Dendritic cell treated with granulocyte-macrophage colony-stimulating factor and Interleukin-4, amounts not matched to agents 40 ng/mL and 50 ng/mL, for 4 days (primary cell): ENCODE measurements around the gene KRT32.

Experiments used
- H3K27ac Mint-ChIP-seq: one replicate; pipeline ENCODE4 v1.8.0; 2022; ENCODE audit warnings: mild to moderate bottlenecking, mixed read lengths
- H3K27me3 Mint-ChIP-seq: one replicate; pipeline ENCODE4 v1.8.0; 2022; ENCODE audit warnings: mild to moderate bottlenecking, mixed read lengths
- H3K36me3 Mint-ChIP-seq: one replicate; pipeline ENCODE4 v1.8.0; 2022; ENCODE audit warnings: low read depth, mixed read lengths
- H3K4me1 Mint-ChIP-seq: one replicate; pipeline ENCODE4 v1.8.0; 2022; ENCODE audit warnings: low read depth, mixed read lengths
- H3K4me3 Mint-ChIP-seq: one replicate; pipeline ENCODE4 v1.8.0; 2022; ENCODE audit warnings: mild to moderate bottlenecking, moderate library complexity, mixed read lengths
- H3K9me3 Mint-ChIP-seq: one replicate; pipeline ENCODE4 v1.8.0; 2022; ENCODE audit warnings: mixed read lengths
- intact Hi-C: fragments of 100-400 bp; cut with micrococcal nuclease; formaldehyde crosslinking; loops from one replicate; pipeline ENCODE4 v1.15.0; 2022

The KRT32 gene

DNA sequence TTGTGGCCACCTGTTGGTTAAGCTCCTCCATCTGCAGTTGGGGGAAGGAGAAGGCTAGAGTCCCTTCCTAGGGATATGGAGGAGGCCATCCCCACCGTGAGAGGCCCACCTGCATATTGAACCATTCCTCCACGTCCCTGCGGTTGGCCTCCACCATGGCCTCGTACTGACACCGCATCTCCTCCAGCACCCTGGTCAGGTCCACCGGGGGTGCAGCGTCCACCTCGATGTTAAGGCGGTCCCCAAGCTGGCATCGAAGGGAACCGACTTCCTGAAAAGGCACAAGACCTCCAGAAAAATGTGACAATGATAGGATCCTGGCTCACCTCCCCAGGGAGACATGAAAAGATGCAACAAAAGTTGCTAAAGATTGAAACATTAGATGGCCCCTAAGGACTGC, 3.0 kb downstream of the KRT32 start:
- intact Hi-C loops: no loop called here
- H3K27me3 Mint-ChIP-seq: peaks cover 10% of the 10 kb centered on the region
- H3K4me1 Mint-ChIP-seq: no peaks in the 10 kb centered on the region
- H3K9me3 Mint-ChIP-seq: no peaks in the 10 kb centered on the region
- H3K27ac Mint-ChIP-seq: no peak overlapping the region
- H3K4me3 Mint-ChIP-seq: no peak overlapping the region
- no peaks in the 10 kb centered on the region for H3K36me3 Mint-ChIP-seq

- Mint-ChIP-seq H3K4me1 (no peaks in the 10 kb centered on the region), H3K27me3 (peaks cover 9% of the 10 kb centered on the region), H3K27ac (no peak overlapping the region), H3K36me3 (no peaks in the 10 kb centered on the region), H3K9me3 (no peaks in the 10 kb centered on the region), H3K4me3 (no peak overlapping the region)
- intact Hi-C loops: no loop called here
These were observed 3.4 kb downstream of the KRT32 start for GRCh38 chr17:41463746-41464145.

- no peak overlapping the region for H3K27ac Mint-ChIP-seq
These were observed 4.5 kb downstream of the KRT32 start for GRCh38 chr17:41462705-41463104.

DNA sequence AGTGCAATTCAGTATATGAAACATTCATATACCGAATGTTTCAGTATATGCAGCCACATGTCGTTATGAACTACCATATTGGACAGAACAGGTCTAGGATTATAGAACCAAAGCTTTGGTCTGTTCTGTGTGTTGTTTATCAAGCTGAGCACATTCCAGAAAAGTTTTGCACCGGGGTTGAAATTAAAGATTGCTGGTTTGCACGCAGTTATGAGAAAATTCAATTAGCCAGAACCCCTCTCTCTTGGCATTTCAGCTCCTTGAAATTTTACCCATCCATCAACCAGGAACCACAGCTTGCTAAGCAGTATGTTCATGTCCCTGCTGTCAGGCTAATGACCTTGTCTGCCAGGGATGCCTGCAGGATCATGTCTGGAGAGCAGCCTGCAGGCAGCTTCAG, 9.5 kb downstream of the KRT32 start:
- H3K27ac Mint-ChIP-seq: no peak overlapping the region

More at GRCh38 chr17:41462705-41463104, 4.5 kb downstream of the KRT32 start:
- Mint-ChIP-seq H3K4me1 (no peaks in the 10 kb centered on the region), H3K27me3 (peaks cover 5% of the 10 kb centered on the region), H3K36me3 (no peaks in the 10 kb centered on the region), H3K9me3 (no peaks in the 10 kb centered on the region), H3K4me3 (no peak overlapping the region)
- intact Hi-C loops: no loop called here

DNA sequence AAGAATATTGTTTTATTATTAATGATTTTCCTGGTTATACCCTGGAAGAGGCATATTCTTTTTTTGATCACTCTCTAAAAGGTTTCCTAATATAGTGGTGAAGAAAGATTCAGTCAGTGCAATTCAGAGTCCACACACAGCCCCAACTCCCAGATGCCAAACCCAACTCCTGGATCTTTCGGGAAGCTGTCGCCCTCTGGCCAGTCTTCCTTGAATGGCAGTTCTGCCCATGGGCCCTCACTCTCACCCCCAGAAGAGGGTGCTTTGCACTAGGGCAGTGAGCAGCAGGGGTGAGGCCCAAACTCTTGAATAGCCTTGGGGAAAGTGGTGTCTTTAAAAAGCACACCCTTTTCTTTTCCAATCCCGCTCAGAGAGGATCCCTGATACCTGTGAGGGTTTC, 11.0 kb downstream of the KRT32 start:
- Mint-ChIP-seq H3K27me3 (peaks cover 18% of the 10 kb centered on the region), H3K4me3 (no peak overlapping the region), H3K27ac (no peak overlapping the region), H3K4me1 (peaks cover 6% of the 10 kb centered on the region), H3K9me3 (no peaks in the 10 kb centered on the region), H3K36me3 (no peaks in the 10 kb centered on the region)
- intact Hi-C loops: no loop called here

More for the DNA sequence above, 9.5 kb downstream of the KRT32 start:
- no peak overlapping the region for H3K4me3 Mint-ChIP-seq
- H3K36me3 Mint-ChIP-seq: no peaks in the 10 kb centered on the region
- no peaks in the 10 kb centered on the region for H3K9me3 Mint-ChIP-seq
- no peaks in the 10 kb centered on the region for H3K4me1 Mint-ChIP-seq
- intact Hi-C loops: no loop called here
- peaks cover 14% of the 10 kb centered on the region for H3K27me3 Mint-ChIP-seq

DNA sequence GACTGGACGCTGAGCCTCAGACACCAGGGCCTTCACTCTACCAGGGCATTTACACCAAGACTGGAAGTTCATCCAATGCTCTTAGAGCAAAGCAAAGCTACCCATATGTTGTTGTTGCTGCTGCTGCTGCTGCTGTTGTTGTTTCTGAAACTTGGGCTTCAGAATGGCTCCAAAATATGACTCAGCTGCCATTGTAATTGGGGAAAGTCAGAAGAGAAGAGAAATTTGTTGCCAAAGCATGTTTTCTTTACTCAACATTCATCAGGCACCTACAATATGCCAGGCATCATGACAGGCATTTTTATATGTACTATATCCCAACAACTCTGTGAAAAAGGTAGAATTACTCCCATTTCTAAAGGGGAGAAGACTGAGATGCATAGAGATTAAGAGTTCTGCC, 11.9 kb downstream of the KRT32 start:
- Mint-ChIP-seq H3K27me3 (peaks cover 21% of the 10 kb centered on the region), H3K36me3 (no peaks in the 10 kb centered on the region), H3K27ac (no peak overlapping the region), H3K9me3 (no peaks in the 10 kb centered on the region), H3K4me1 (peaks cover 6% of the 10 kb centered on the region), H3K4me3 (no peak overlapping the region)
- intact Hi-C loops: no loop called here

GRCh38 chr17:41453066-41453465, 14.1 kb downstream of the KRT32 start:
- H3K36me3 Mint-ChIP-seq: no peaks in the 10 kb centered on the region
- peaks cover 22% of the 10 kb centered on the region for H3K27me3 Mint-ChIP-seq
- intact Hi-C loops: no loop called here
- H3K9me3 Mint-ChIP-seq: no peaks in the 10 kb centered on the region
- no peak overlapping the region for H3K27ac Mint-ChIP-seq
- peaks cover 6% of the 10 kb centered on the region for H3K4me1 Mint-ChIP-seq
- H3K4me3 Mint-ChIP-seq: no peak overlapping the region

DNA sequence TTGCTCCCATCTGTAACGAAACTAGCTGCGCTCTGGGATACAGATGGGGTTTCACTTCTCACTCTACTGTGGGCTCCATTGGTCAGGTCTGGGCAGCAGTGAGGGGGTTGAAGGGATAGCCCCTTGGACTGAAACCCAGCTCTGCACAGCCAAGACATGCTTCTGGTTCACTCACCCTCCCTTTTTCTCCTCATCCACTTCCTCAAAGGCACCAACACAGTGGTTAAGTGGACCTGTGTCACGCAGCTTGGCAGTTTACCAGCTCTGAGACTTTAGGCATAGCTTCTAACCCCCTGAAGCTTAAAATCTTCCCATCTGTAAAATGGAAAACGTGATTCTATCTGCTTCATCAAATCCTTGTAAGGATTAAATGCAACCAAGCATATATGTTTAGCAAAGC, 14.9 kb downstream of the KRT32 start:
- Mint-ChIP-seq H3K4me1 (peaks cover 6% of the 10 kb centered on the region), H3K27me3 (peaks cover 22% of the 10 kb centered on the region), H3K4me3 (no peak overlapping the region), H3K36me3 (no peaks in the 10 kb centered on the region), H3K9me3 (no peaks in the 10 kb centered on the region), H3K27ac (no peak overlapping the region)
- intact Hi-C loops: no loop called here

GRCh38 chr17:41451154-41451728, 15.9 kb downstream of the KRT32 start:
- intact Hi-C loops: no loop called here
- no peak overlapping the region for H3K4me3 Mint-ChIP-seq
- H3K9me3 Mint-ChIP-seq: no peaks in the 10 kb centered on the region
- peaks cover 22% of the 10 kb centered on the region for H3K27me3 Mint-ChIP-seq
- no peaks in the 10 kb centered on the region for H3K36me3 Mint-ChIP-seq
- no peak overlapping the region for H3K27ac Mint-ChIP-seq
- H3K4me1 Mint-ChIP-seq: peaks cover 6% of the 10 kb centered on the region

- intact Hi-C loops: no loop called here
These were observed 18.2 kb downstream of the KRT32 start for GRCh38 chr17:41449008-41449407.

DNA sequence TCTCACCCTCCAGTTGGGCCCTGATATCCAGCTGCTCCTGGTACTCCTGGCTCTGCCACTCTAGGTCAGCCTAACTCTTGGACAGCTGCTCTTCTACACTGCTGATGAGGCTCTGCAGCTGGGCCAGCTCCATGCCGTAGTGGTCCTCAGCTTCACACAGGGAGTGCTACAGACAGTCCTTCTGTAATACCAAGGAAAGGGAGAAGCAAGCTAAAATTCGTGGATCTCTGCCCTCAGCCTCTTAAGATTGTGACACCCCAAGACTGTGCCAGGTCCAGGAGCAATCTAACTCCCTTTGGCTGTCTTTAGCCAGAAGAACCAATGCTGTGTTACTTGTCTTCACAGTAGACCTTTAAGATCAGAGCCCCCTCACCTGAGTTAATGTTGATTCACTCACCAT, 18.7 kb downstream of the KRT32 start:
- Mint-ChIP-seq H3K9me3 (no peaks in the 10 kb centered on the region), H3K4me3 (no peak overlapping the region), H3K27ac (no peak overlapping the region), H3K27me3 (peaks cover 28% of the 10 kb centered on the region), H3K36me3 (no peaks in the 10 kb centered on the region), H3K4me1 (peaks cover 6% of the 10 kb centered on the region)
- intact Hi-C loops: no loop called here

More at GRCh38 chr17:41449008-41449407, 18.2 kb downstream of the KRT32 start:
- H3K36me3 Mint-ChIP-seq: no peaks in the 10 kb centered on the region
- peaks cover 29% of the 10 kb centered on the region for H3K27me3 Mint-ChIP-seq
- no peak overlapping the region for H3K27ac Mint-ChIP-seq
- peaks cover 6% of the 10 kb centered on the region for H3K4me1 Mint-ChIP-seq
- no peaks in the 10 kb centered on the region for H3K9me3 Mint-ChIP-seq
- H3K4me3 Mint-ChIP-seq: no peak overlapping the region

DNA sequence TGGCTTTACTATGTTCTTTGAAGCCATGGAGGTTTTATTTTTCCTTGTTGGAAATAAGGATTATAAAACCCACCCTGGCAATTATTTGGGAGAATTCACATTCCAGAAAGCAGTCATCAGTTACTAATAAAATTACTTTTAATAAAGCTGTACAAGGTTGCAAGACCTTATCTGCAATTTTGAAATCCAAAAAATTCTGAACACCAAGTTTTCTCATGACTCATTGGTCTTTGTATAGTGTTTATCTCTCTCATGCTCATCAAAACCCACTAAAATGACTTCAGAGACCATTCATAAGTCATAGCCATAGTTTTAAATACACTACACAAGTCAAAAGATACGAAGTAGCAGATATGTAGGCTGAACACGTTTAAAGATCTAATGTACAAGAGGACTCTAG, 20.4 kb downstream of the KRT32 start:
- Mint-ChIP-seq H3K27me3 (peaks cover 28% of the 10 kb centered on the region), H3K4me1 (no peaks in the 10 kb centered on the region), H3K27ac (no peak overlapping the region), H3K9me3 (no peaks in the 10 kb centered on the region), H3K4me3 (no peak overlapping the region), H3K36me3 (no peaks in the 10 kb centered on the region)
- intact Hi-C loops: no loop called here

GRCh38 chr17:41444640-41445039, 22.5 kb downstream of the KRT32 start:
- no peak overlapping the region for H3K27ac Mint-ChIP-seq
- no peaks in the 10 kb centered on the region for H3K4me1 Mint-ChIP-seq
- intact Hi-C loops: no loop called here
- H3K27me3 Mint-ChIP-seq: peaks cover 30% of the 10 kb centered on the region
- no peaks in the 10 kb centered on the region for H3K9me3 Mint-ChIP-seq
- no peaks in the 10 kb centered on the region for H3K36me3 Mint-ChIP-seq
- no peak overlapping the region for H3K4me3 Mint-ChIP-seq

DNA sequence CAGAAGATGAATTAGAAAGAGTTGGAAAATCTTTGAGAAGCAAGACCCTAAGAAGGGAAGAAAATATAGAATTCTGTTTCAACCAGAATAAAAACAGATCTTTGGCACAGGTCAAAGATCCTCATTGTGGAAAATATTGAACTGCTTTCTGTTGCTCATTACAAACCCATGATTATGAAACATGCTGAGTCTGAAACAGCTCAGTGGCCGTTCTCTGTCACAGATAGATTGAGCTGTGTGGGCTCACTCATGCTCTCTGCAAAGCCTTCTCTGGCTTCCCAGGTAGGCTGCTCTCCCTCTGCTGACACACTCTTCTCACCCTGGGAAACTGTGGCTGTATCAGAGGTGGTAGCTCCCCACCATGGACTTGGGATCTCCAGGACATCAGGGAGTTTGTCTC, 23.0 kb downstream of the KRT32 start:
- intact Hi-C loops: no loop called here
- Mint-ChIP-seq H3K9me3 (no peaks in the 10 kb centered on the region), H3K36me3 (no peaks in the 10 kb centered on the region), H3K27ac (no peak overlapping the region), H3K4me3 (no peak overlapping the region), H3K4me1 (no peaks in the 10 kb centered on the region), H3K27me3 (peaks cover 28% of the 10 kb centered on the region)

DNA sequence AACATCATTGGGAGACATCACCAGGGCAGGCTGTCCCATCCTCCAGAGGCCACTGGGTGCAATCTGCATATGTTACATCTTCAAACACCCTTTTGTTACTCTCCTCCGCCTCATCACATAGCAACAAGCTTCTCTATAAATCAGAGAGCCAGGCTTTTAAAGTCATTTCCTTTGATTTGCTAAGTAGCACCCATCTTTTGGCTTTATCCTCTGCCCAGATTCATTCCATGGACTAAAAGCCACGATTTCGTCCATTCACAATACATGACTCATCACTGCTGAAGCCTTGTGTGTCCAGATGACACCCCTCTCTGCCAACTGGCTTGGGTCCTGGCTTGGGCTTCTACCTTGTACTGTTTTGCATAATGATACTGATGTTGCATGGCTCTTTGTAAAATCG, 24.4 kb downstream of the KRT32 start:
- H3K4me1 Mint-ChIP-seq: no peaks in the 10 kb centered on the region
- H3K36me3 Mint-ChIP-seq: no peaks in the 10 kb centered on the region
- H3K27me3 Mint-ChIP-seq: peaks cover 27% of the 10 kb centered on the region
- H3K4me3 Mint-ChIP-seq: no peak overlapping the region
- intact Hi-C loops: no loop called here
- H3K27ac Mint-ChIP-seq: no peak overlapping the region
- H3K9me3 Mint-ChIP-seq: no peaks in the 10 kb centered on the region
